MCF 10A (cell line): ENCODE data around the gene CNN3. TPM values are rescaled to one million over a fixed set of nuclear protein-coding genes. Genes with fewer than 3 reads are reported as not detected.

Experiments
- total RNA-seq: library from RNA; stranded (reverse); gene quantifications from 2 replicates; pipeline ENCODE4 v1.2.3, GENCODE V29; 2022

The CNN3 gene
- total RNA-seq, 1 experiment from 2014 or later = 48.2 TPM

Other genes starting within 250 kb of the CNN3 start
- 0.83 and 2.8 TPM in 2 replicates for gene SLC44A3, start 106.8 kb downstream of the CNN3 start, total RNA-seq
- 13.0 and 15.5 TPM in 2 replicates for gene ALG14, start 145.8 kb upstream of the CNN3 start, total RNA-seq
- 1.9 and 2.3 TPM in 2 replicates for gene TLCD4, start 190.2 kb upstream of the CNN3 start, total RNA-seq